Hepatocyte (in vitro differentiated cells): ENCODE results near the gene SLC6A4.

Experiments used
- EZH2 ChIP-seq: fragments of 200-600 bp; sonication (generic); IDR thresholded peaks from 2 replicates; pipeline ENCODE4 v1.6.1; 2016; ENCODE audit warnings: antibody characterized with exemption, mild to moderate bottlenecking, borderline replicate concordance
- EZH2phosphoT487 ChIP-seq: fragments of 200-600 bp; sonication (generic); IDR thresholded peaks from one replicate; pipeline ENCODE4 v1.6.1; 2018; ENCODE audit warnings: antibody characterized with exemption, mild to moderate bottlenecking, low read depth, moderate library complexity; ENCODE audit not compliant: unreplicated experiment, severe bottlenecking
- TF ChIP-seq, protein P1 (sequence below): fragments of 200-600 bp; sonication (generic); IDR thresholded peaks from 2 replicates; pipeline ENCODE4 v1.5.1; 2016; ENCODE audit warnings: antibody characterized with exemption, mild to moderate bottlenecking; ENCODE audit not compliant: poor library complexity

DNA sequence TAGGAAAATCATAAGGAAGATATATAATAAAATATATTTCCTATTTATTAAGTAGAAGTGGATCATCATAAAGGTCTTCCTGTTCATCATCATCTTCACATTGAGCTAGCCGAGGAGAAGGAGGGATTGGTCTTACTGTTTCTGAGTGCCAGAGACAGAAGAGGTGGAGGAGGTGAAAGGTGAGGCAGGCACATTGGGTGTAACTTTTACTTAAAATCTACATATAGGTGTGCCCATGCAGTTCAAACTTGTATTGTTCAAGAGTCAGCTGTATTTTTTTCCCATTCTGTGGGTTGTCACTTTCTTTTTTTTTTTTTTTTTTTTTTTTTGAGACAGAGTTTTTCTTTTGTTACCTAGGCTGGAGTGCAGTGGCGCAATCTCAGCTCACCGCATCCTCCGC lies 84.0 kb downstream of the SLC6A4 start:
- TF ChIP-seq, protein P1, sequence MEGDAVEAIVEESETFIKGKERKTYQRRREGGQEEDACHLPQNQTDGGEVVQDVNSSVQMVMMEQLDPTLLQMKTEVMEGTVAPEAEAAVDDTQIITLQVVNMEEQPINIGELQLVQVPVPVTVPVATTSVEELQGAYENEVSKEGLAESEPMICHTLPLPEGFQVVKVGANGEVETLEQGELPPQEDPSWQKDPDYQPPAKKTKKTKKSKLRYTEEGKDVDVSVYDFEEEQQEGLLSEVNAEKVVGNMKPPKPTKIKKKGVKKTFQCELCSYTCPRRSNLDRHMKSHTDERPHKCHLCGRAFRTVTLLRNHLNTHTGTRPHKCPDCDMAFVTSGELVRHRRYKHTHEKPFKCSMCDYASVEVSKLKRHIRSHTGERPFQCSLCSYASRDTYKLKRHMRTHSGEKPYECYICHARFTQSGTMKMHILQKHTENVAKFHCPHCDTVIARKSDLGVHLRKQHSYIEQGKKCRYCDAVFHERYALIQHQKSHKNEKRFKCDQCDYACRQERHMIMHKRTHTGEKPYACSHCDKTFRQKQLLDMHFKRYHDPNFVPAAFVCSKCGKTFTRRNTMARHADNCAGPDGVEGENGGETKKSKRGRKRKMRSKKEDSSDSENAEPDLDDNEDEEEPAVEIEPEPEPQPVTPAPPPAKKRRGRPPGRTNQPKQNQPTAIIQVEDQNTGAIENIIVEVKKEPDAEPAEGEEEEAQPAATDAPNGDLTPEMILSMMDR: no peak
- TF ChIP-seq EZH2 (no peak), EZH2phosphoT487 (no peak)
